Astrocyte of the hippocampus (primary cell): ENCODE results near the gene CABP4.

Experiments
- DNase-seq: peaks from one replicate; pipeline ENCODE4 v3.0.0; 2011; ENCODE audit warnings: low read depth, low spot score

Gene CABP4

GRCh38 chr11:67435727-67436458 lies 19.3 kb upstream of the CABP4 start:
- no peak for DNase-seq

GRCh38 chr11:67436459-67437081 lies 18.6 kb upstream of the CABP4 start:
- DNase-seq: no peak

GRCh38 chr11:67437082-67437808 lies 17.9 kb upstream of the CABP4 start, which contains the start of gene PTPRCAP:
Gene PTPRCAP, minus strand, starts transcription at chr11:67437682. Its CDS starts 63 bp downstream, at chr11:67437619.
- DNase-seq: no peak

- DNase-seq: no peak
These were observed 17.4 kb upstream of the CABP4 start for GRCh38 chr11:67437809-67438157.

- no peak for DNase-seq
These were observed 16.8 kb upstream of the CABP4 start for GRCh38 chr11:67438158-67438902.

GRCh38 chr11:67439321-67440228 lies 15.6 kb upstream of the CABP4 start:
- no peak for DNase-seq

- DNase-seq: no peak
These were observed 14.7 kb upstream of the CABP4 start for GRCh38 chr11:67440229-67441097.

- DNase-seq: no peak
These were observed 14.0 kb upstream of the CABP4 start for GRCh38 chr11:67441098-67441563.

GRCh38 chr11:67441731-67442351 lies 13.3 kb upstream of the CABP4 start:
- DNase-seq: no peak

- no peak for DNase-seq
These were observed 12.4 kb upstream of the CABP4 start for GRCh38 chr11:67442504-67443404.

GRCh38 chr11:67445515-67445914 lies 9.6 kb upstream of the CABP4 start:
- DNase-seq: no peak

- DNase-seq: no peak
These were observed 6.9 kb upstream of the CABP4 start for GRCh38 chr11:67448220-67448609.

GRCh38 chr11:67449116-67449844 lies 5.9 kb upstream of the CABP4 start:
- DNase-seq: no peak

- no peak for DNase-seq
These were observed 4.1 kb upstream of the CABP4 start for GRCh38 chr11:67450796-67451657.

GRCh38 chr11:67451658-67451976 lies 3.5 kb upstream of the CABP4 start:
- no peak for DNase-seq

- no peak for DNase-seq
These were observed 2.8 kb upstream of the CABP4 start, which contains the start of gene GPR152 for GRCh38 chr11:67452141-67452952. Gene GPR152, minus strand, starts transcription at chr11:67452729. Its CDS starts 5 bp downstream, at chr11:67452724.
